HG02981 (cell line): ENCODE measurements around the gene PLIN3.
"Not testable (repeated sequence)": the region's sequence is repeated elsewhere in the genome, so short reads cannot be mapped to it uniquely, and the experiment has no call there.

Experiments
- ATAC-seq: cut with Tn5 transposase; IDR thresholded peaks from one replicate; pipeline ENCODE4 v1.9.1; 2021; ENCODE audit warnings: mild to moderate bottlenecking, moderate library complexity; ENCODE audit not compliant: unreplicated experiment

Gene PLIN3

DNA sequence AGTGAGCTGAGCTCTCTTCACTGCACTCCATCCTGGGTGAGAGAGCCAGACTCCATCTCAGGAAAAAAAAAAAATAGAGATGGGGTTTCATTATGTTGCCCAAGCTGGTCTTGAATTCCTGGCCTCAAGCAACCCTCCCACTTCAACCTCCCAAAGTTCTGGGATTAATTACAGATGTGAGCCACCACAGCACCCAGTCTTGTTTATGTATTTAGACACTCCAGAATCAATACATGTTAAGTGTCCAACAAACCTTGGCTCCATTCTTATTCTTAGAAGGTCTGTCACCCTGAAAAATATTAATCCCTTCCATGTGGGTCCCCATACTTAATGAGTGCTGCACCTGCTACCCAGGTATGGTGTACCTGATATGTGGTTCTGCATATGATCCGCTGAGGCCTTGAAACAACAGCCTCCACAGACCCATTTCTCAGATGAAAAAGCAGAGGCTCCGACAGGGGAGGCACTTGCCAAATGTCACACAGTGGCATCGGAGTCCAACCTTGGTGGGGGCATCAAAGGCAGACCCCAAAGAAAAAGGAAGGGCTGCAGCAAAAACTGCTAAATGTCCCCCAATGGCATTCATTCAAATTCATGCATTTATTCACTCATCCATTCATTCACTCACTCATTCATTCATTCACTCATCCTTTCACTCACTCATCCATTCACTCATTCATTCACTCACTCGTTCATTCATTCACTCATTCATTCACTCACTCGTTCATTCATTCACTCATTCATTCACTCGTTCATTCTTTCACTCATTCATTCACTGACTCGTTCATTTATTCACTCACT lies 52.6 kb downstream of the PLIN3 start:
- ATAC-seq: no peak

DNA sequence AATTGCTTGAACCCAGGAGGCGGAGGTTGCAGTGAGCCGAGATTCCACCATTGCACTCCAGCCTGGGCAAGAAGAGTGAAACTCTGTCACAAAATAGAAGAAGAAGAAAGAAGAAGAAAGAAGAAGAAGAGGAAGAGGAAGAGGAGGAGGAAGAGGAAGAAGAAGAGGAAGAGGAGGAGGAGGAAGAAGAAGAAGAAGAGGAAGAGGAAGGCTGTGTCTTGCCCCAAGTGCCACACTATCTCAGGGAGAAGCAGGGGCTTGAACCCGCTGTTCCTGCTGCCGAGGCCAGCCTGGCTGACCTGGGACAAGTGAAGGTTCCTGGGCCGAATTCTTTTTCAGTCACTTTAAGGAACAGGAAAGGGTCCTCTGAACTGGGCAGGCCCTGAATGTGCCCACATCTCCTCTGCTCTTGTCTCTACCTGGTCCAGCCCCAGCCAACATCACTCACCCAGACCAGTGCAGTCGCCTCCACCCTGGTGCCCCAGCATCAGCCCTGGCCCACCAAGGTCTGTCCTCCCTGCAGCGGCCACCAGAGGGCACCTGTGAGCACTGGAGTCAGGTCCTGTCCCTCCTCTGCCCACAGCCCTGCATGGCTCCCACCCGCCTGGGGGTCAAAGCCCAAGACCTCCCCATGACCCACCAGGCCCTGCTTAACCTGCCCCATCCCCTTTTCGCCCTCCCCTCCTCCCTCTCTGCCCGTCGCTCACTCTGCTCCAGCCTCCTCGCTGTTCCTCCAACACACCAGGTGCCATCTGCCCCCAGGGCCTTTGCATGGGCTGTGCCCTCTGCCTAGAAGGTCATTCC lies 55.9 kb downstream of the PLIN3 start:
- ATAC-seq: peak; percentile 50

- no peak for ATAC-seq
Measured at GRCh38 chr19:4807188-4807587, 60.3 kb downstream of the PLIN3 start.

- ATAC-seq: no peak
Measured at GRCh38 chr19:4806384-4806783, 61.1 kb downstream of the PLIN3 start.

GRCh38 chr19:4805140-4805539 lies 62.3 kb downstream of the PLIN3 start:
- not testable (repeated sequence) for ATAC-seq

DNA sequence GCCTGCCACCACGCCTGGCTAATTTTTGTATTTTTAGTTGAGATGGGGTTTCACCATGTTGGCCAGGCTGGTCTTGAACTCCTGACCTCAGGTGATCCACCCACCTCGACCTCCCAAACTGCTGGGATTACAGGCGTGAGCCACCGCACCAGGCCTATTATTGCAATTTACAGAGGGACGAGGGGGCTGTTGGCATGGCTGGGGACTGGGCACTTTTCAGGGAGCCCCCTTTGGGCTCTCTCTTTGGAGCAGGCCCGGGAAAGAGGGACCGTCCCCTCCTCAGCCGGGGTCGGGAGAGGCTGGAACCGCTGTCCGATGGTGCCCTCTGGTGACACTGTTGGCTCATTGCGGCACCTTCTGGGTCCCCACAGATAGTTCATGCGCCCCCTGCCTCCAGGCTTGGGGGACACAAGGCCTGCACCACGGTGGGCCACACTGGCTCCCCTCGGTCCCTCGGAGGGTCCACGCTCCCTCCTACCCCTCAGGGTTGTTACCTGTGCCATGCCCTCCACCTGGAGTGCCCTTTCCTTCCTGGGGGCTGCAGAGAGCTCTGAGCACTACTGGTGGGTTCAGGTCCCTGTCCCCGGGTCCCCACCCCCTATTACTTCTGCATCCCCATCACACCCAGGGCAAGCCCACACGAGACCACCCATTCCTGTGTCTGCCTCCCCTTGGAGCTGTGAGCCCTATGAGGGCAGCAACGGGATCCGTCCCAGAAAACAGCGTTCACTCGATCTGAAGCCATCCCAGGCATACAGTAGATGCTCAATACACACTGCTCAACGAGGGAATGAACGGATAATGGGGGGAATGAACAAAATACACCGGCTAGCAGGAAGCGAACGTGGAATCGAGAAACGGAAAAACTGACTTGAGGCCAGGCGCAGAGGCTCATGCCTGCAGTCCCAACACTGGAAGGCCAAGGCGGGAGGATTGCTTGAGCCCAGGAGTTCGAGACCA lies 63.5 kb downstream of the PLIN3 start:
- no peak for ATAC-seq

GRCh38 chr19:4802711-4803110 lies 64.8 kb downstream of the PLIN3 start:
- ATAC-seq: no peak

GRCh38 chr19:4801085-4801619 lies 66.3 kb downstream of the PLIN3 start:
- ATAC-seq: no peak

DNA sequence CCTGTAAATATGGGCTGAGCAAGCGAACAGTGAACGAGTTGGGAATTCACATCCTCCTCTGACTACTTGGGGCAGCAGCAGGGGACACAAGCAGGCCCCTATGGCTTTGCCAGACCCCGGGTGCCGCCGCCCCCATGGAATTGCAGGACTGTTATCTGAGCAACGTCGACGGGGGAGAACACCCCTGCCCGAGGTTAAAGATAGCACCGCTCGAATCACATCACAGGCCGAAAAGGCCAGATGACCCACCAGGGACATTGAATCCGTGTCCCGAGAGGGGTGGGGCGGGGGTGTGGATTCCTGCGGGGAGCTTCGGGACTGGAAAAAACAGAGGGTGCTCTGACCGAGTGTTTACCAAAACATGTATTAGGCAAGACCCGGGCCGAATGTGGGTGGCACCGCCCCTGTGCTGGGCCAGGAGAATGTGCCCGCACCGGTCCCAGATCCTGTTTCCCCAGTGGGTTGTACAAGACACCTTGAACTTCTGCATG lies 66.8 kb downstream of the PLIN3 start:
- no peak for ATAC-seq

DNA sequence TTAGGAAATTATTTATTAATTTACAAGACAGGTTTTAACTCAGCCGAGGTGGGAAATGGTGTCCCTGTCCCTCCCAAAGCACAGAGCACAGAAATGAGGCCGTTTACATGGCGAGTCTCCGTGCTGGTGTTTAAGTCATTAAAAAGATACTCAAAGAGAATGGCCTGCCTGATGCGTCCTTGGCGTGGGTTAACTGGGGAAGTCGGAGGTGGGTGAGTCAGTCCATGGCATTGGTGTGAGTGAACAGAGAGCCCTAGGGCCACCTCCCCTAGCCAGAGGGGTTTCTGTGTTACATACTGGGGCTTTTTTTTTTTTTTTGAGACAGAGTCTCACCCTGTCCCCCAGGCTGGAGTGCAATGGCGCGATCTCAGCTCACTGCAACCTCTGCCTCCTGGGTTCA lies 72.1 kb downstream of the PLIN3 start:
- ATAC-seq: no peak

DNA sequence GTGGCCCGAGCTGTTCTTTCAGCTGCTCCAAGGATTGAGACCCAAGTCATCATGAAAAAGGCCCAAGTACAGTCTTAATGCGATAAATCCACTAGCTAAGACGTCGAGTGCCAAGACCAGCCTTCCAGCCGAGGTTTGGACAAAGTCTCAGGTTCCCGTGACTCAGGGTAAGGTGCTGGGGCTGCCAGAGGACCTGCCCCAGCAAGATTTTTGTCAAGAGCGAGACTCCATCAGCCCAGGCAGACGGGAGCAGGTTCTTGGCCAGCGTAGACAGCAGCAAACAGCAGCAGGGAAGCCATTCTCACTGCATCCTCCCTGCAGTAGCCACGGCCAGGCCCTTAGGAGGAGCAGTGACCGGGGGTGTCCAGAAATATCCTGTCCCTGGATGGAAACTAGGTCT lies 72.5 kb downstream of the PLIN3 start:
- ATAC-seq: no peak

DNA sequence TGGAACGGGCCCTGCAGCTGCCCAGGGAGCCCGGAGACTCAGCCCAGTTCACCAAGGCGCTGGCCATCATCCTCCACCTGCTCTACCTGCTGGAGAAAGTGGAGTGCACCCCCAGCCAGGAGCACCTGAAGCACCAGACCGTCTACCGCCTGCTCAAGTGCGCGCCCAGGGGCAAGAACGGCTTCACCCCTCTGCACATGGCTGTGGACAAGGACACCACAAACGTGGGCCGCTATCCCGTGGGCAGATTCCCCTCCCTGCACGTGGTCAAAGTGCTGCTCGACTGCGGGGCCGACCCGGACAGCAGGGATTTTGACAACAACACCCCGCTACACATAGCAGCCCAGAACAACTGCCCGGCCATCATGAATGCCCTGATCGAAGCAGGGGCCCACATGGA lies 74.2 kb downstream of the PLIN3 start:
- not testable (repeated sequence) for ATAC-seq

DNA sequence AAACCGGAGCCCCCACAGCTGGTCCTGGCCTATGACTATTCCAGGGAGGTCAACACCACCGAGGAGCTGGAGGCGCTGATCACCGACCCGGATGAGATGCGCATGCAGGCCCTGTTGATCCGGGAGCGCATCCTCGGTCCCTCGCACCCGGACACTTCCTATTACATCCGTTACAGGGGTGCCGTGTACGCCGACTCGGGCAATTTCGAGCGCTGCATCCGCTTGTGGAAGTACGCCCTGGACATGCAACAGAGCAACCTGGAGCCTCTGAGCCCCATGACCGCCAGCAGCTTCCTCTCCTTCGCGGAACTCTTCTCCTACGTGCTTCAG lies 74.6 kb downstream of the PLIN3 start:
- ATAC-seq: not testable (repeated sequence)

- not testable (repeated sequence) for ATAC-seq
Measured at GRCh38 chr19:4792019-4792865, 75.2 kb downstream of the PLIN3 start.

- peak; percentile 93 for ATAC-seq
Measured at GRCh38 chr19:4791183-4792018, 76.1 kb downstream of the PLIN3 start, which contains the start of gene FEM1A. TSS of gene FEM1A (plus strand) at chr19:4791734. CDS start at chr19:4791855, 121 bp downstream.
